NCI-H2029 treated with DMSO at 0.1 percent for 48 hours (cell line): ENCODE measurements around the gene BLOC1S3.
A peak's percentile ranks its signal among the peaks of the same experiment; 100 is the strongest.

Experiments
- DNase-seq: peaks from one replicate; lab custom pipeline; 2025; lab: John Stamatoyannopoulos, UW

The BLOC1S3 gene

DNA sequence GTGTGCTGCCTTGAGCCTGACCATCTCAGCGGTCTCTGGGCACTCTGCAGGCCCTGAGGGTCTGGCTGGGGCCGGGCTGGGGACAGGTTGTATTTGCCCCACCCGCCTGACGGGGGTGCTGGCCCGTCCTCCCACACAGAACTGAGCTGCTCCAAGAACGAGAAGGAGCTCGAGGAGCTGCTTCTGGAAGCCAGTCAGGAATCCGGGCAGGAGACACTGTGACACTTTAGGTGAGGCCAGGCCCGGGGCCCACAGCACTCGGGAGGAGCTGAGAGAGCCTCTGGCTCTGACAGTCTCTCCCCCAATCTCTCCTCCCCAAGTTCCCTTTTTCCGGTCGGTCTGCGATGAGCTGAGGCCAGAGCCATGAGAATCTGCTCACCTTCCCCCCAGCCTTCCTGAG lies 32.3 kb upstream of the BLOC1S3 start:
- DNase-seq = no peak

DNA sequence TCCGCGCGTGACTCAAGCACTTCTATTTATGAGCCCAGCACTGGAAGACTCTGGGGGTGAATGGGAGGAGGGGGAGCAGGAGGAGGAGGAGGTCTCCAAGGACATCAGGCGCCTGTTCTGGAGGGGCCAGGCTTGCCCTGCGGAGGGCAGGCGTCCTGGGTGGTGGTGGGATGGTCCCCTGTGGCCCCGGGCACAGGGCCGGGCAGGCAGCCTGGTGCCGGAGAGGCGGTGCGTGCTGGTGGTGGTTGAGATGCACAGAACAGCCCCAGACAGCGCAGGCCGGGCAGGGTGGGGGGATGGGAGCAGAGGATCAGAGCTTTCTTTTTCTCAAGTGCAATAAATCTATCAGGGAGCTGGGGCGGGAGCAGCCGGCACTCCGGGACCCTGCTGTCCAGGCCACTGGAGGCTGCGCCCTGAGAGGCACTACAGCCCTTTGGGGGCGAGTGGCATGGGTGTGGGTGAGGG lies 31.8 kb upstream of the BLOC1S3 start:
- DNase-seq = no peak

DNA sequence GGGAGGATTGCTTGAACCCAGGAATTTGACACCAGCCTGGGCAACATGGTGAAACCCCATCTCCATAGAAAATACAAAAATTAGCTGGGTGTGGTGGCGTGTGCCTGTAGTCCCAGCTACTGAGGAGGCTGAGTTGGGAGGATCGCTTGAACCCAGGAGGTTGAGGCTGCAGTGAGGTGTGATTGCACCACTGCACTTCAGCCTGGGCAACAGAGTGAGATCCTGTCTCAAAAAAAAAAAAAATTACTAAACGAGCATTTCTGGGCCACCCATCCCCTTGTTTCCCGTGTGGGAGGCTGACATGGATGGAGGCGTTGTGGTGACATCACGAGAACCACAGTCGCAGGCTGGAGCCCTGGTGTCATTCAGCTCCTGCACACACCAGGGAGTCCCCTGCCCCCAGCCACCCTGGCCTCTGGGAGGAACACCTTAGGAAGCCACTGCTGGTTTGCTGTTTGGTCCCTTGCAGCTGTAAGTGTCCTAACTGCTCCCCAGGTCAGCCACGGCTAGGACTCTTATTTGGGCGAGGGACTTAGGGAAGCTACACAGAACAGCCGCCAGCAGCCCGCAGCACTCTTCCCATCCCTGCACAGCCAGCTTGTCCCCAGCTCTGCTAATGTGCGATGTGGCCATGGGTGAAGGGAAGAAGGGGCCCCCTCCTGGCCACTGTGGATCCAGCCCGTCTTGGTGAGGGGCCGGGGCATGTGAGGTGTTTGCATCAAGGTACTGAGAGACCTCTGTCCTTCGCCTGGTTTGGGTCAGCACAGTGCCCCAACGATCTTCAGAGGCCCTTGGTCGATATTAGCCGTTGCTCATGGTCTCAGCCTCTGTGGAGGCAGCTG lies 30.5 kb upstream of the BLOC1S3 start:
- no peak for DNase-seq

DNA sequence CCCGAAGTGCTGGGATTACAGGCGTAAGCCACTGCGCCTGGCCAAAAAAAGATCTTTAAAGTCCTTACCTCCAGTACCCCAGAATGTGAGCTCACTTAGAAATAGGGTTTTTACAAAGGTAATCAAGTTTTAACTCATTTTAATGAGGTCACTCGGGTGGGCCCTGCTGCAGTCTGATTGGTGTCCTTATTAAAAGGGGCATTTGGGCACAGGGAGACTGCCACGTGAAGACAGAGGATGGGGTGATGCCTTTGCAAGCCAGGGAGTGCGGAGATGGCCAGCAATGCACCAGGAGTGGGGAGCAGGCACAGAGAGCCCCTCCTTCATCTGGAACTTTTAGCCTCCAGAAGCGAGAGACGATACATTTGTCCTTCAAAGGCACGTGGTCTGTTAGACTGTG lies 29.5 kb upstream of the BLOC1S3 start:
- no peak for DNase-seq

DNA sequence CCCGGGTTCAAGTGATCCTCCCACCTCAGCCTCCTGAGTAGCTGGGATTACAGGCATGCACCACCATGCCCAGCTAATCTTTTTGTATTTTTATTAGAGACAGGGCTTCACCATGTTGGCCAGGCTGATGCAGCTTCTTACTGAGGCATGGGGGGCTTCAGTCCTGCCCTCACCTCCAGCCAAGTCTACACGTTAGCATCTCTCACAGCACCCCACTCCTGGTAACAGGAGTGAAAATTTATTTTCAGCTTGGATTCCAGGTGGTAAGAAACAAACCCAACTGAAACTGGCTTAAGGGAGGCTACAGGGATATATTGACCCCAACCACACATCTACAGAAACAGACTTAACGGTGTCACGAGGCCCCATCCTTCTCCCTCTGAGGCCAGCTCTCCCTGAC lies 28.4 kb upstream of the BLOC1S3 start:
- no peak for DNase-seq

DNA sequence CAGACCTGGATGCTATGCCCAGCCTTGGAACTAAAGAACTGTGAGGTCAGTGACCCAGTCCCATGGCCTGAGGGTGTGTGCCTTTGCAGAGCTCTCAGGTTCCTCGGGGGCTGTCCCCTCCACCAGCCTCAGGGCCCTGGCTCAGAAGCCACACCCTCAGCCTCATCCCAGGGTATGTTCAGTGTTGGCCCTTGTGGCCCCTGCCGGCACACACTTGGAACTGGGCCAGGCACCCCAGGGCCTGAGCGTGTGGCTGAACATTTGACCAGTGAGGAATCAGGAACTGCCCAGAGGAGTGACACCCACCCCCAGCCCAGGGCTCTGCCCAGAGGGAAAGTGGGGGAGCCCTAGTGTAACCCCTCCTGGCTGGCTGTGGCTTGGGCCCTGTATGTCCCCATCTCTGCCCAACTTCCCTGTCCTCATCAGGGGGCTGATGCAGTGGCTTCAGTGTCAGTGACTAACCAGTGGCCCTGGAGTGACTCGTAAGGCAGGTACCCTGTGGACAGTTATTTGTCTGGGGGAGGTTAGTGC lies 27.8 kb upstream of the BLOC1S3 start:
- no peak for DNase-seq

DNA sequence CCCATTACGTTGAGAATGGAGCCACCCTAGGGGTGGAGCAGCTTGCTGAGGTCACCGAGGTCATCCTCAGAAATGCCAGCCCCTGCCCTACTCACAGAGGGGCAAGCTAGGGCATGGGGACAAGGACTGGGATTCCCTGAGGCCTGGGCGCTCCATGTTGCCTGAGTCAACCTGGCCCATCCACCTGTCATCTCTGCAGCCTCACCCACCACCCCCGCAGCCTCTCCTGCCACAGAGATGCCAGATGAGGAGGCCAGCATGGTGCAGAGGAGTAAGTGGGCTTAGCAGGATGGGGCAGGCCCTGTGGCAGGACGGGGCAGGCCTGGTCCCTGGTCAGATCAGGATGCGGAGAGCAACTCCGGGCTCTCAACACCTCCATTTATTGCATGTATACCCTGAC lies 27.3 kb upstream of the BLOC1S3 start:
- no peak for DNase-seq

DNA sequence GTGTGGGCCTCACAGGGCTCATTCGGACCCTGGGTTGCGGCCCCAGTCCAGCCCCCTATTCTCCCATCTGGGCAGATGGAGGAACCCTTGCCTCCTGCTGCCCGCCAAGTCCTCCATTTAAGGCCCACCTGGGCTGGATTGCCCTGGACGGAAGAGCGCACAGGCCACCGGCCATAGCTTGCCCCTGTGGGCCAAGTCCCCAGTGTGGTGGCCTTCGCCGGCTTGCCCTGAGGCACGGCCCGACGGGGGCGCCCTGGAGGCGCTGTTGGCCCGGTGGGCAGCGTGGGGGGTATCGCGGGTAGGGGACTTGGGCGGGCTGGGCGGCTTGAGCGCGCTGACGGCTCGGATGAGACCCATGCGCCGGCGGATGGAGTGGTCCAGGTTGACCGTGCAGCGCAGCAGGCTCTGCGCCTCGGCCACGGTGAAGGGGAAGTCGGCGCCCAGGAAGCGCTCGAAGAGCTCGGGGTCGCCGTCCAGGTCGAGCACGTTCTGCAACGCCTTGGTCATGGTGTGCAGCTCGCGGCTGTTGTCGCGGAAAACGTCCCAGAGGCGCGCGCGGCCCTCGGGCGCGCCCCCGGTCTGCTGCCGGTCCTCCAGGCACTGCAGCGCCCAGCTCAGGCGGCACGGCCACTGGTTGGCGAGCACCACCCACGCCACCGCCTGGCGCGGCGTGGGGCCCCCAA lies 26.6 kb upstream of the BLOC1S3 start:
- DNase-seq = no peak

DNA sequence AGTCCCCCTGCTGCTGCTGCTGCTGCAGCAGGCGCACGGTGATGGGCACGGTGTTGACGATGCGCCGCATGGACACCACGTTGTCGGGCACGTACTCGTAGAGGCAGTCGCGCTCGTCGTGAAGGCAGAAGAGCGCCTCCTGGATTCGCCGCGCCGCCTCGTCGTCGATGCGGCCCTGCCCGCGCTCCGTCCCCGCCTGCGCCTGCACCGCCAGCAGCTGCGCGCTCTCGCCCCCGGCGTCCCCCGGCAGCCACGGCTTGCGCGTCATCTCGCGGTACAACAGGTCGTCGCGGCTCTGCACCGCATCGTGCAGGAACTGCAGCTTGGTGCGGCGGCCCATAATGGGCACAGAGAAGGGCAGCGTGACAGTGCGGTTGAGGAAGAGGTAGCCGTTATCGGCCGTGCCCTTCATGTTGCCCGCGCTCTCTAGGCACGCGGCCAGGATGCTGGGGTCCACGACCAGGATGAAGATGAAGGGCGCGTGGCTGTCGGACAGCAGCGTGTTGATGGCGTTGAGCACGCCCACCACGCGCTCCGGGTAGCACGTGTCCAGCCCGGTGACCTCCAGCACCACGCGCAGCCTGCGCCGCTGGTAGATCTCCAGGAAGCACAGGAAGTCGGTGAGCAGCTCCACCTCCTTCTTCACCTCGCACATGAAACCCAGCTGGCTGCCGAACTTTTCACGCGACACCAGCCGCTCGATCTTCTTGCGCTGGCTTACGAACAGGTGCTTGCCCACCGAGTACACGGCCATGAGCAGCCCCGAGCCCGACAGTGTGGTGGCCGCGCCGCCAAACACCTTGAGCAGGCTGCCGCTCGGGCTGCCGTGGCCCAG lies 25.9 kb upstream of the BLOC1S3 start:
- peak; percentile 22 for DNase-seq

DNA sequence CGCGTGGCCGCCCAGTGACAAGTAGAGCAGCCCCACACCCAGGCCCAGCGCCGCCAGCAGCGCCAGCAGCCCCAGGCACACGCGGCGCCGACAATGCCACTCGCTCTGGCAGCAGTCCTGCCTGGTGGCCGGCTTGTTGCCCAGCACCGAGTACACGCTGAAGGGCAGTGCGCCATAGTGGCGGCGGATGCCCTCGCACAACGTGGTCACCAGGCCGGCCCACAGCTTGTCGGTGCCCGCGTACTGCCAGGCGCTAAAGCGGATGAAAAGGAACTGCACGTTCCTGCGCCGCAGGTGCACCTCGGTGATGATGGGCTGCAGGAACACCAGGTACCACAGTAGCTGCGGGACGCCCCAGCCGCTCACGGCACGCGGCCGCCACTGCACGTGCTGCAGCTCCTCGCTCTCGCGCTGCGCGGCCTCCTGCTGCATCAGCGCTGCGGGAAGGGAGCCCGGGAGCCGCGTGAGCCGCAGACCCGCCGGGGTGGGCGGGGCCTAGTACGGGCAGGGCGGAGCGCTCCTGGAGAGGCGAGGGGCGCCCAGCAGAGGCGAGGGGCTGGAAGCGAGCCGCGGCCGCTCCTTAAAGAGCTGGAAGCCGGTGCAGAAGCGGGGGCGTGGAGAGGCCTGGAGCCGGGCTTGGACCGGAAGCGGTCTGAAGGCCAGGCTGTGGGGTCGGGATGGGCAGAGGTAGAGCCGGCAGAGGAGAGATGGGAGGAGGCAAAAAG lies 25.1 kb upstream of the BLOC1S3 start:
- no peak for DNase-seq

DNA sequence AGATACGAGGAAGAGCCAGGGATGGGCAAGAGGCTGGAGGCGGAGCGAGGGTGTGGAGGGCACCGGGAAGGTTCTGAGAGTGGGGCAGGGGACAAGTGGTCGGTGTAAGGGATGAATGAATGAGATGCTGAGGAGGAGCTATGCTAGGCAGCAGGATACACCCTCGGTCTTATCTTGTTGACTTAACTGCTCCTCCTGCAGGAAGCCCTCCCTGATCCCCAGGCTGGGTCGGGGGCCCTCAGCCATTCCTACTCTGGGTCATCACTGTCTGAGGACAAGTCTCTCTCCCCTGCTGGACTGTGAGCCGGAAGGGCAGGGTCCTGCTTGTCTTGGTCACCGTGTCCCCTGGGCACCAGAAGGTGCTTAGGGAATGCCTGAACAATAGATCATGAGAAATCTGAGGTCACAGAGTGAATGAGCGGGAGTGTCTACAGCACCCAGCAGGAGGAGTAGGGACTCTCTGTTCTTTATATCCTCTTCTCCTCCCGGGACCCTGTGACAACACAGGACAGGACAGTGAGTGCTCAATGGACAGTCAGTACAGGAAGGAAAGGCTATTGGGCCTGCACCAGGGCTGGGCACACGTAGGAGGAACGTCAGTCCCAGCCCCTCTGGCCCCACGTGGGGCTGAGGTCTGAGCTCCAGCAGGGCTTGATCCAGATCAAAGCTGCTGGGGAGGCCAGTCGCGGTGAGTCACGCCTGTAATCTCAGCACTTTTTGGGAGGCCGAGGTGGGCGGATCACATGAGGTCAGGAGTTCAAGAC lies 24.3 kb upstream of the BLOC1S3 start:
- no peak for DNase-seq

DNA sequence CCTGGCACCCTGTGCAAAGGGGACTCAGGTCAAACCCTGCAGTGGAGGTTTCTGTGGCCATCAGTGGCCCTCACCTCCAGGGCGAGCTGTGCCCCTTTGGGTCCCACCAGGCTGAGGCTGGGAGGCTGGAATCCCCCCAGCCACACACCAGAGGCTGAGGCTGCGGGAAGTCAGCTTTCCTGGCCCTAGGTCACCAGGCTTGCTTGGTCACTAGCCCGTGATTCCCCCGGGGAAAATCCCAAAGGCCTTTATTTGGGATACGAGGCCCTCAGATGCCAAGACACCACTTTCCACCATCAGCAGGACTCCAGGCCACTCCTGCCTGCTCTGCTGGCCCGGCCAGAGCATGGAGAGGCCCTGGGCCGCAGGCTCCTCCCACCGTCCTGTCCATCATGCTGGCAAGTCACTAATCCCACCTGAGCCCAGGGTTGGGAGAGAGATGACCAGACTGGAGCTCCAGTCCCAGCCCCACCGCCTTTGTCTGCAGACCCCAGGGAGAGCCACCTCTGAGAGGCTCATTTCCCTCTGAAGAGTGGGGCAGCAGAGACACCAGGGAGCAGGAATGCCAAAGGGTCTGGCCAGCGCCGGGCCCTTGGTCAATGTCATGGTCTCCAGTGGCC lies 22.5 kb upstream of the BLOC1S3 start:
- DNase-seq = no peak

DNA sequence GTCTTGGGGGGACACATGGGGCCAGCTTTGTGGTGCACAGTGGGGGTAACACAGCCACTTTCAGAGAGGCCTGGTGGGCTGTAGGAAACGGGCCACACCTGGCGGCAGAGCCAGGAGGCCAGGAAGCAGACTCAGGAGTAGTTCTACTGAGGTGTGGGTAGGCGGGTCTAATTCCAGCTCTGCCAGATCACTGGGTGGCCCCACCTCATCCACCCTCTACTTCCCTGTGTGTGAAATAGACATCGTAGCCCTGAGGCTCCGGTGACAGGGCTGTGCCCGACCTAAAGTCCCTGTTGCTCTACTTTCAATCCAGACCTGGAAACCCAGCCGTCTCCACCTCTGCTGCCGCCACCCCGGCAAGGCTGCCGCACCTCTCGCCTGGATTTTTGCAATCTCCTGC lies 21.8 kb upstream of the BLOC1S3 start:
- DNase-seq = no peak

DNA sequence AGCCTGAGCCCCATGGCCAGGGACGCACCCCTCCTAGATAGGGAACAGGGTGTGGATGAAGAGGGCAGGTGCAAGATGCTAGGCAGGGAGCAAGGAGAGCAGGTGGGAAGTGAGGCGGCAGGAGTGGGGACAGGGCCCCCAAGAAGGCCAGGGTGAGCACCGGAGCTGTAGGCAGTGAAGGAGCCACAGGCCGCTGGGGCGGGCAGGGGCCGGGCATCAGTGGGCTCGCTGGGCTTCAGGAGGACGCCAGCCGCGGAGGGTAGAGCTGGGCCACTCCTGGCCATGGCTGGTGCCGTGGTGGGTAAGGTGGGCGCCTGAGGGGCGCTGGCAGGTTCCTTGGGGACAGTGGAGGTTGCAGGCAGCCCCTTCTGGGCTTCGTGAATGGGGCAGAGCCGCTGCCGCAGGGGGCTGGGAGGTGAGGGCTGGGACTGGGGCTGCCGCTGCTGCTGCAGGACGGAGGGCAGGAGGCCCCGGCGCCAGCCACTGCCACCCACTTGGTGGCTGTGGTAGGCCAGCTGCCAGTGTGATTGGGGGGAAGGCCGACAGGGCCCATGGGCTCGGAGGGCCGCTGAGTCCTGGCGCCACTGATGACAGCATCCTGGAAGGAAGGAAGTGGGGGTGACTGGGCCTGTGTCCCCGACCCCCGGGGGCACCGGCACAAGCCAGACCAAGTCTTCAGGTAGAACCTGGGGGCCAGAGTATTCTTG lies 19.9 kb upstream of the BLOC1S3 start:
- no peak for DNase-seq

DNA sequence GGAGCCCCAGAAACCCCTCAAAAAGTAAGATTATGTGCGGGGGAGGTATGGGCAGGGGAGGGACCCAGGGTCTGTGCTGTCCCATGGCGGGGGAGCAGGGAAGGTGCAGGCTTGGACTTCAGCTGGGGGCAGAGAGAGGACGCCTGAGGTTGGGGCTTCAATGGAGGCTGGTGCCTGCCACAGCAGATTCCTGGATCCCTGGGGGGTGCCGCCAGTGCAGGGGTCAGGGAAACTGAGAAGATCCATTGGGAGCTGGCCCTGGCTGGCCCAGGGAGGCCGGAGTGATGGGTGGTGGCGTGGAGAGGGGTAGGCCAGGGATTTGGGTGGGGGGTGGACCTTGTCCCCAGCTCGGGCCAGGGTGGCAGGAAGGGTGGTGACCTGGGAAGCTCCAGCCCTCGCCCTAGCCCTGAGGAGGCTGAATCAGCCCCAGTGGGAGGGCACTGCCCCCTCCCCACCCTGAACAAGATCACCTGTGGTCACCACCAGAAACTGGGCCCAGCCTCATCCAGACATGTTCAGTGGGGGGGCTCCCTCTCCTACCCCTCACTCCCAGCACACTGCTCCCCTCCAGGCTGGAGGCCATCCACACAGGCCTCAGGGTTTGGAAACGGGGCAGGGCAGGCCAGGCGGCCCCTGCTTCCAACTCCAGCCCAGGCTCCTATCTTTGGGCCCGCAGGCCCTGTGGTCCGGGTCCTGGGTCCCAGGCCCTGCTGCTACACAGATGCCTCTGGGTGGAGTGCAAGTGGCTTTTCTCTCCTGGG lies 19.2 kb upstream of the BLOC1S3 start:
- no peak for DNase-seq

DNA sequence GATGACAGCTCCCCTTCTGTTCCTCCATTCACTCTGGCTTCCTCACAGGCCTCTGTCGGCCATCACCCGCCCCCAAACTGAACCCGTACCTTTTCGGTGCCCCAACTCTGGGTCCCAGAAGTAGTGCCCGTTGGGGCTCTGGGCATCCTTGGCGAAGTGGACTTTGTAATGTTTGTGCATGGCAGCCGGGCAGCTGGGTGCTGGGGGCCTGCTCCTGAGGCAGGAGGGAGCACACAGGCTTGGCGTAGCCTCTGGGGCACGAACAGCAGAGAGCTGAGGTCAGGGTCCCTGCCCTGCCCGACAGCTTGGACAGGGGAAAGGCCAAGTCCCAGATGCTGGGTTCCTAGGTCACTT lies 18.6 kb upstream of the BLOC1S3 start:
- DNase-seq = no peak

DNA sequence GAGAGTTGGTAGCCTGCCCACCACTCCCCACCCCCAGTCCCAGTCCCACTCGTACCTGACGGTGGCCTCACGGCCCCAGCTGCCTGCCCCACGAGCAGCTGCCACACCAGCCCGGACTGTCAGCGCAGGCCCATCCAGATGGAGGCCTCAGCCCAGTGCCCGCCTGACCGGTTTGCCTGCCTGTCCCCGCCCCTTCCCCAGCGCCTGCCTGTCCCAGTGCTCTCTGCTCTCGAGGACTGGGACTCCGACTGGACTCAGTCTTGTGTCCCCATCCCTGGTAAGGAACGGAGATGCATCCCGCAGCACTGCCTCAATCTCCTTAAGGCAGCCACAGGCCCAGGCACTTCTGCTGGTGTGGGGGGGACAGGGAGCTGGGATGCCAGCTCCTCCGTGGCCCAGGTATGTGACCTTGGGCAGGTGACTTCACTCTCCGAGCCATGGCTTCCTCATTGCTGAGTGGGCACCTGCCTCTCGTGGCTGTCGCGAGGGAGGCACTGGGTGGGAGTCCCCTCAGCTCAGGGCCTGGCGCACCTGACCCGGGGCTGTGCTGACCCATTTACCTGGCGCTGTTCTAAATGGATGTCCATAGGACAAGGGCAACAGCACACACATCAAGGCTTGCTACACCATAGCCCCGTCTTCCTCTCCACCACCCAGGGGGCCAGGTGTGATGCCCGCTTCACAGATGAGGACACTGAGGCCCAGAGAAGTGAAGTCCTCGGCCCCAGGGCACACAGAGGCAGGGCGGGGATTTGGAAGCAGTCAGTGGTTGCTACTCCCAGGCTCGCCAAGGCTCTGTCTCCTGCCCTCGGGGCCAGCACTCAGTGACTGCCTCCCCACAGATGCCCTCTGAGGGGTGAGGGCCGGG lies 17.5 kb upstream of the BLOC1S3 start, which contains the start of gene NKPD1:
TSS of gene NKPD1 (minus strand) at position 113 of the 868 bp plus-strand sequence. CDS start 832 bp downstream, outside the sequence.
- no peak for DNase-seq
